GM18858 (cell line): ENCODE measurements around the gene SMCR8.
"Not testable (repeated sequence)": the region's sequence is repeated elsewhere in the genome, so short reads cannot be mapped to it uniquely, and the experiment has no call there.

Source experiments
- ATAC-seq: cut with Tn5 transposase; IDR thresholded peaks from one replicate; pipeline ENCODE4 v1.9.1; 2021; ENCODE audit not compliant: unreplicated experiment

The SMCR8 gene, protein sequence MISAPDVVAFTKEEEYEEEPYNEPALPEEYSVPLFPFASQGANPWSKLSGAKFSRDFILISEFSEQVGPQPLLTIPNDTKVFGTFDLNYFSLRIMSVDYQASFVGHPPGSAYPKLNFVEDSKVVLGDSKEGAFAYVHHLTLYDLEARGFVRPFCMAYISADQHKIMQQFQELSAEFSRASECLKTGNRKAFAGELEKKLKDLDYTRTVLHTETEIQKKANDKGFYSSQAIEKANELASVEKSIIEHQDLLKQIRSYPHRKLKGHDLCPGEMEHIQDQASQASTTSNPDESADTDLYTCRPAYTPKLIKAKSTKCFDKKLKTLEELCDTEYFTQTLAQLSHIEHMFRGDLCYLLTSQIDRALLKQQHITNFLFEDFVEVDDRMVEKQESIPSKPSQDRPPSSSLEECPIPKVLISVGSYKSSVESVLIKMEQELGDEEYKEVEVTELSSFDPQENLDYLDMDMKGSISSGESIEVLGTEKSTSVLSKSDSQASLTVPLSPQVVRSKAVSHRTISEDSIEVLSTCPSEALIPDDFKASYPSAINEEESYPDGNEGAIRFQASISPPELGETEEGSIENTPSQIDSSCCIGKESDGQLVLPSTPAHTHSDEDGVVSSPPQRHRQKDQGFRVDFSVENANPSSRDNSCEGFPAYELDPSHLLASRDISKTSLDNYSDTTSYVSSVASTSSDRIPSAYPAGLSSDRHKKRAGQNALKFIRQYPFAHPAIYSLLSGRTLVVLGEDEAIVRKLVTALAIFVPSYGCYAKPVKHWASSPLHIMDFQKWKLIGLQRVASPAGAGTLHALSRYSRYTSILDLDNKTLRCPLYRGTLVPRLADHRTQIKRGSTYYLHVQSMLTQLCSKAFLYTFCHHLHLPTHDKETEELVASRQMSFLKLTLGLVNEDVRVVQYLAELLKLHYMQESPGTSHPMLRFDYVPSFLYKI

GRCh38 chr17:18314731-18315561, at the start of gene SMCR8, which contains the start of gene TOP3A:
Gene SMCR8, plus strand, starts transcription at chr17:18315293. Its CDS starts 497 bp downstream, at chr17:18315790.
Gene TOP3A, minus strand, starts transcription at chr17:18314994. Its CDS starts 216 bp downstream, at chr17:18314778.
- ATAC-seq, result peak; percentile 56

DNA sequence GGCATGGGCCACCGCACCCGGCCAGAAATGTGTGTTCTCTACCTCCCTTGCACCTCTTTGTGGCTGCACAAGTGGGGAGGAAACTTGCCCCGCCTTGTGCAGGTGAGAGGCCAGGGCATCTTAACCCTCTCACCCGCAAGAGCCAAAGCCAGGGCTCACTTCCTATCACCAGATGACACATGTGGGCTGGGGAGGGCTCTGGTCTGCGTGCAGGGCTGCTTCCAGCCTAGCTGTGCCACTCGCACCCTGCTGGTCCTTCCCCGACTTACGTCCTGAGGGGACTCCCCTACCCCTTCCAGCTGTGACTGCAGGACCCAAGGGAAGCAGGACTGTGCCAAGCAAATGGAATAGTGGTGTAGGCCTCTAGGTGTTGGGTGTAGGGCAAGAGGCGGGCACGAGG, 47.7 kb upstream of the SMCR8 start:
- no peak for ATAC-seq

GRCh38 chr17:18267927-18268711, 47.0 kb upstream of the SMCR8 start:
- no peak for ATAC-seq

- no peak for ATAC-seq
Observed at GRCh38 chr17:18270046-18270931, 44.8 kb upstream of the SMCR8 start.

DNA sequence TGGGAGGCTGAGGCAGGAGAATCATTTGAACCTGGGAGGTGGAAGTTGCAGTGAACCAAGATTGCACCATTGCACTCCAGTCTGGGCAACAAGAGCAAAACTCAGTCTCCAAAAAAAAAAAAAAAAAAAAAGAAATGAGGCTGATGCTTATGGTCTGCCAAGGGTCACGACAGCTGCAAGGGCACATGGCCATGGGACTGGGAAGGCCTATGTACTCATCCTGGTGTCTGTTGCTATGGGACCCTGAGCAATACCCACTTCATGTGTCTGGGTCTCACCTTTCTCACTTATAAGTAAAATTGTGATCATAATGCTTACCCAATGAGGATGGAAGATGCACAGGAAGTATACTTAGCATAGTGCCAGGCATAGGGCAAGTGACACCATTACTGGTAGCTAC, 38.0 kb upstream of the SMCR8 start:
- no peak for ATAC-seq

GRCh38 chr17:18278867-18279266, 36.2 kb upstream of the SMCR8 start:
- ATAC-seq, result no peak

DNA sequence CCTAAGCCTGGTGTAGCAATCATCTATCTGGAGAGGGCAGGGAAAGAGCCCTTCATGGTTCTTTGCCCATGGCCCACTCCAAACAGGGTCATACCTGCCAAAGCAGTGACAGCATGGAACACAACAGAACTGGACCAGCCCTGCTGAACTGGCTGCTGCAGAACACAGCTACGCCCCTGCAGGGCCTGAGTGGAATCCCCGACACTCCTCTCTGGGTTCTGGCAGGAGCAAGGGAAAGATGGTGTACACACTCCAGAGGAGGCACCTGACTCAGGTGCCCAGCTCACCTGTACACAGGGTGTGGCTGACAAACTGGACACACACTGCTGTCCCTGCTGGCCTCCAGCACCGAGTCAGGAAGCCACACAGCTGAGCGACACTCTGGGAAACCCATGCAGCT, 34.8 kb upstream of the SMCR8 start:
- ATAC-seq, result no peak

DNA sequence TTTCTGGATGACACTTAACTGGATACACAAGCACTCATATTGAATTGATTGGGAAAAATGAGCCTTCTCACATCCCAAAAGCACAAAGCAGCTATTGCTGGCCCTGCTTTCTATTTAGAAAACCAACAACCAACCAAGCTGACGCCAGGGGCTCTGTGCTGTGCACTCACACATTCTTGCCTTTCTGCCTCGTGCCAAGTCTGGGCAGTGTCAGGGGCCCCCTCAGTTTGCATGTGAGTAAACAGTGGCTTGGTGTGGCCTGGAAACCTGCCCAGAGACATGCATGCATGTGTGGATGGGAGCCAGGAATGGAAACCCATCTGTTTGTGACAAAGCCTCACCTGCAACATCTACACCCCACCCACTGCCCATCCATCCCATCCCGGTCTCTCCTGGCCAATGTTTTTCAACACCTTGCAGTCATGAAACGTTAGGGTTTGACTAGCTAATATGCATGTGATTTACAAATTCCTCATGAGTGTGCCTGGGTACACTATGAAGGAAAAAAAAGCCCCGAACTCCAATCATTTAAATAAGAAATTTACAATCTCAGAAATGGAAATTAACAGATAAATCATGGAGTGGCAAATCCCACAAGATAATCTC, 34.2 kb upstream of the SMCR8 start:
- no peak for ATAC-seq

DNA sequence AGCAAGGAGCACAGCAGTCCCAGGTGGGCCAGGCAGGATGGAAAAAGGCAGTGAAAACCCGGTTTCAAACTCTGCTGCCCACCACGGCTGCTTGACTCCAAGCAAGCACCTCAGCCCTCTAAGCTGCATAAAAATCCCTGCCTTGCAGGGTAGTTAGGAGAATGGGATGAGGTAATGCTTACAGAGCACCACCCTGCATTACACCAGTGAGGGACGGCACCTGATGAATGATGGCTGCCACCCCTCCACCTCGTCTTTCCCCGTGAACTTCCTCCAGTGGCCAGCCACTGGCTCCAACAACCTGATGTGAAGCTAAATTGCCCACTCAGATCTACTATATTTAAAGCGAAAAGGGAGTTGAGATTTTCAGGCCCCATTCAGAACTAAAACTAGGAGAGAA, 33.3 kb upstream of the SMCR8 start:
- ATAC-seq, result no peak

DNA sequence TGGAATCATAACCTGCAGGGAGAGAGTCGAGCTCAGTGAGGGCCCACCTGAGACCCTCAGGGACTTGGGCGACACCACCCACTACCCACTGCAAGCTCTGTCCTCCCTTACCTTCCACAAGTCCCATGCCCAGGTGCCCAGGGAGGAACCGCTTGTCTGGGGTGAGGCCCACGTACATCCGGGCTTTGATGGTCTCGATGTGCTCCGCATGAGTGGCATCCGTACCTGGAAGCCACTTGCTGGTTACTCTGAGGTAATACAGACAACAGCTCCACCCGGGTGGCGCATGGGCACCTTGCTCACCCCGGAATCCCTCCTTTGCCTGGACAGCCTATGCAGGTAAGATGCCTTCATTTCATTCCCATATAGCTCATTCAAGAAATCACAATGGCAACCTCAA, 29.8 kb upstream of the SMCR8 start:
- ATAC-seq, result no peak

- no peak for ATAC-seq
Observed at GRCh38 chr17:18291718-18292540, 23.2 kb upstream of the SMCR8 start.

DNA sequence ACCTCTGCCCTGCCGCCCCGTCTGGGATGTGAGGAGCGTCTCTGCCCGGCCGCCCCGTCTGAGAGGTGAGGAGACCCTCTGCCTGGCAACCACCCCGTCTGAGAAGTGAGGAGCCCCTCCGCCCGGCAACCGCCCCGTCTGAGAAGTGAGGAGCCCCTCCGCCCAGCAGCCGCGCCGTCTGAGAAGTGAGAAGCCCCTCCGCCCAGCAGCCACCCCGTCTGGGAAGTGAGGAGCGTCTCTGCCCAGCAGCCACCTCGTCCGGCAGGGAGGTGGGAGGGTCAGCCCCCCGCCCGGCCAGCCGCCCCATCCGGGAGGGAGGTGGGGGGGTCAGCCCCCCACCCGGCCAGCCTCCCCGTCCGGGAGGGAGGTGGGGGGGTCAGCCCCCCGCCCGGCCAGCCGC, 17.0 kb upstream of the SMCR8 start:
- not testable (repeated sequence) for ATAC-seq

DNA sequence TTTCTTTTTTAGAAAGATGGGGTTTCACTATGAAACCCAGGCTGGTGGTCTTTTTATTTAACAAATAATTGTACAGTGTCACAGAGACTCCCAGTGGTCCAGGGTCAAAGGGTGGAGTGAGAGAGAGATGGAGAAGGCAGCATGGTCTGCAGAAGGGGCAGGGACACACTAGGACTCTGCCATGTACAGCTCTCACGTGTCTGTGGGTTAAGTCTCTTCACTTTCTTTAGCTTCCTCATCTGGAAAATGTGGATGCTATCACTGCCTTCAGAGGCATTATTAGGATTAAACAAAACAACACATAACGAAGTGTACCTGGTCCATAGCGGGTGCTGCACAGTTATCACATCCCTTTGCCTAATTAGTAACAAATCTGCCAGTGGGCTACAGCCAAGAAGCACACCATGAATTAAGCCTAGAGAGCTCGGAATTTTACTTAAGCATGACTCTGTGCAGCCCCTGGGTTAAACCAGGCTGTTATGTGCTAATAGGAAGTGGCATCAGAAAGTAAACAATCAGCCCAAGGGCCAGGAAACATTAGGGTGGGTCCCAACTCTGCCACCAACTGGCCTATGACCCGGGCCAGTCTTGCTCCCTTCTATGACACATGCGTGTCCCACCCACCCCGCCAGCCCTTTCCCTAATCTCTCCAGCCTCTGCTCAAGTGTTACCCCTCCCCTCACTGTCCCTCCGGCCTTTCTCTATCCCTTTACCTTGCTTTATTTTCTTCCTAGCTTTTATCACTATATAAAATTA, 14.2 kb upstream of the SMCR8 start:
- ATAC-seq, result no peak

DNA sequence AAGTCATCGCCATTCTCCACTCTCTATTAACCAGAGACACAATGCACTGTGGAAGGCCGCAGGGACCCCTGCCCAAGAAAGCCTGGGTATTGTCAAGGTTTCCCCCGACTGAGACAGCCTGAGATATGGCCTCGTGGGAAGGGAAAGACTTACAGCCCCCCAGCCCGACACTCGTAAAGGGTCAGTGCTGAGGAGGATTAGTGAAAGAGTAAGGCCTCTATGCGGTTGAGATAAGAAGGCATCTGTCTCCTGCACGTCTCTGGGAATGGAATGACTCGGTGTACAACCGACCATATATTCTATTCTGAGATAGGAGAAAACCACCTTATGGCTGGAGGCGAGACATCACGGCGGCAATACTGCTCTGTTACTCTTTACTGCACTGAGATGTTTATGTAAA, 11.9 kb upstream of the SMCR8 start:
- ATAC-seq, result not testable (repeated sequence)

GRCh38 chr17:18309202-18309601, 5.9 kb upstream of the SMCR8 start:
- no peak for ATAC-seq

- peak; percentile 13 for ATAC-seq
Observed at GRCh38 chr17:18314059-18314730, 898 bp upstream of the SMCR8 start.

DNA sequence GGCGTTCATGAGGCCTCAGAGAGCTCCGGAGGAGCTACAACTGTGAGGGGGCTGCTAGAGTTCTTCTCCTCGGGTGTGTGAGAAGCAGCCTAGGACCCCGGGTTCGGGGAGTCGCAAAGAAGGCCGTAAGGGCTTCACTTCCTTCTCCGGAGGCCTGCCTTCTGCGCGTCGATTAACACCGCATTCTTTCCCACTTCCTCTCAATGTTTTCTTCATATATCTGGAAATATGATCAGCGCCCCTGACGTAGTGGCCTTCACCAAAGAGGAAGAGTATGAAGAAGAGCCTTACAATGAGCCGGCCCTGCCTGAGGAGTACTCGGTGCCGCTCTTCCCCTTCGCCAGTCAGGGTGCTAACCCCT, 449 bp downstream of the SMCR8 start:
- ATAC-seq, result no peak
